Colonic mucosa (tissue), 4 donors: ENCODE measurements around the gene PMM2. TPM values are rescaled to one million over a fixed set of nuclear protein-coding genes. Genes with fewer than 3 reads are reported as not detected.

ENCODE experiments used
- DNase-seq: peaks from one replicate; pipeline ENCODE4 v3.0.0-alpha.2; 2020
- H3K27ac ChIP-seq: fragments of 200-600 bp; one replicate; pipeline ENCODE4 v1.8.0; 2021
- H3K27me3 ChIP-seq: fragments of 200-600 bp; one replicate; pipeline ENCODE4 v1.8.0; 2021
- H3K36me3 ChIP-seq: fragments of 200-600 bp; one replicate; pipeline ENCODE4 v1.8.0; 2021
- H3K4me1 ChIP-seq: fragments of 200-600 bp; one replicate; pipeline ENCODE4 v1.8.0; 2021; ENCODE audit warnings: mild to moderate bottlenecking
- H3K4me3 ChIP-seq: fragments of 200-600 bp; one replicate; pipeline ENCODE4 v1.8.0; 2021
- H3K9ac ChIP-seq, 2 donors: one replicate each; pipeline ENCODE4 v1.7.0; 2013; ENCODE audit warnings: control low read depth in 2 of 2, low read depth in 2 of 2, low read length in 2 of 2
- H3K9me3 ChIP-seq: fragments of 200-600 bp; one replicate; pipeline ENCODE4 v1.8.0; 2021
- CTCF ChIP-seq: fragments of 200-600 bp; IDR thresholded peaks from one replicate; pipeline ENCODE4 v1.8.0; 2022; ENCODE audit warnings: antibody characterized with exemption, mild to moderate bottlenecking
- intact Hi-C: fragments of 100-400 bp; cut with DNase I; formaldehyde crosslinking; loops from one replicate; pipeline ENCODE4 v1.14.1; 2022
- total RNA-seq, 2 donors: library from RNA; stranded (reverse); fragmentation: NEBNext Ultra II Directional in 1 of 2; extraction: Animal tissue kit (Norgen Biotek cat#: 25700) in 1 of 2; gene quantifications; one replicate each; pipeline ENCODE4 v1.2.1, GENCODE V29; 2021
- donor health status: healthy.
- donor health status: DM: no; HTN: no; CAD: no.
- donor health status: DM: no; HTN: no; CAD: no.

Gene PMM2
- total RNA-seq, 2 donors from 2014 or later: 60.7 to 88.1 TPM

DNA sequence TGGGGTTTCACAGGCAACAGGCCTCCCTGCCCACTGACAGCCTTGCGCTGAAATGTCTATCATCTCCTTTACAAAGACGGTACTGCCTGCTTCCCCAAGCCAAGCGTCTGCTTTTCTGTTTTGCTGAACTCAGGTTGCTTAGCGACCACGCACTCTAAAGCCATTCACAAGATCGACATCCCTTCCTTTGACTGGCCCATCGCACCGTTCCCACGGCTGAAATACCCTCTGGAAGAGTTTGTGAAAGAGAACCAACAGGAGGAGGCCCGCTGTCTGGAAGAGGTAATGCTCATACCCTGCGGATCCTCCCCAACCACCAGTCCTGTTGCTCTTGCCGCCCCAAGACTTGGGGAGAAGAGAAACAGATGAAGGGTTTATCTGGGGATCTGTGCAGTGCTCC, 28.9 kb upstream of the PMM2 start:
- no peak for DNase-seq
- Histone ChIP-seq H3K9me3 (no peaks in the 10 kb centered on the region), H3K27me3 (no peaks in the 10 kb centered on the region), H3K27ac (no peak overlapping the region), H3K36me3 (no peaks in the 10 kb centered on the region), H3K9ac (no peak overlapping the region), H3K4me3 (no peak overlapping the region), H3K4me1 (no peaks in the 10 kb centered on the region)
- intact Hi-C loops: loop anchor here (10.0 kb wide), 1 partner anchor 54 kb away; no protein-coding TSS in a partner anchor
- no peak for TF ChIP-seq CTCF

GRCh38 chr16:8773537-8773936, 24.1 kb upstream of the PMM2 start:
- H3K9me3 ChIP-seq: no peaks in the 10 kb centered on the region
- intact Hi-C loops: no loop called here
- no peak for DNase-seq
- no peak overlapping the region for H3K27ac ChIP-seq
- TF ChIP-seq CTCF: no peak
- no peaks in the 10 kb centered on the region for H3K36me3 ChIP-seq
- no peaks in the 10 kb centered on the region for H3K27me3 ChIP-seq
- no peak overlapping the region for H3K4me3 ChIP-seq
- H3K4me1 ChIP-seq: no peaks in the 10 kb centered on the region
- no peak overlapping the region for H3K9ac ChIP-seq

DNA sequence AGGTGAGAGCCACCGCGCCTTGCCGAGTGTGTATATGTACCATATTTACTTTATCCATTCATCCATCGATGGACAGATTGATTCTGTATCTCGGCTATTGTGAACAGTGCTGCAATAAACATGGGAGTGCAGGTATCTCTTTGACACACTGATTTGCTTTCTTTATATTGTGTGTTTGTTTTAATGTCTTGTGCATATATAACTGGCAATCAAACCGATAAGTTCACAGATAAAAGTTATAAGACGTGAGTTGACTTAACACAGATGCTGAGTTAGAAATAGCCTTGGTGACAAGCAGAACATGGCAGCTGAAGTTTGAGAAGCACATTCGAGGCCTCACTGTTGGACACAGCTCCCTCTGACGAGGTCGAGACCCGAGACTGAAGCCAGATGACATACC, 23.4 kb upstream of the PMM2 start:
- H3K27me3 ChIP-seq: no peaks in the 10 kb centered on the region
- intact Hi-C loops: no loop called here
- no peak overlapping the region for H3K27ac ChIP-seq
- H3K4me3 ChIP-seq: no peak overlapping the region
- H3K9ac ChIP-seq: no peak overlapping the region
- TF ChIP-seq CTCF: no peak
- no peaks in the 10 kb centered on the region for H3K36me3 ChIP-seq
- no peaks in the 10 kb centered on the region for H3K4me1 ChIP-seq
- no peaks in the 10 kb centered on the region for H3K9me3 ChIP-seq
- DNase-seq: no peak

DNA sequence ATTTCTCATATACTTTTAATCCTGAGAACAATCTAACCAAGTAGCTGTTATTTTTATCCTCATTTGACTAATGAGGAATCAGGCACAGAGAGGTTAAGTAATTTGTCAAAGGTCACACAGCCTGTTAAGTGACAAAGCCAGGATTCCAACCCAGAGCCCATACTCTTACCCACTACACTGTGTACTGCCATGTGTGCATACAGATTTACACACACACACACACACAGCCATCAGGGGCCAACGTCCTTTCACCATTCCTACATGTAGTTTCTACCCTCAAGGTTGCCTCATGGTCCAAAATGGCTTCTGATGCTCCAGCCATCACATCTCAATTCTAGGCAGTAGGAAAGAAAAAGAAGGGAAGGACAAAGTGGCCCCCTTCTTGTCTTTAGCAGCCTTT, 22.3 kb upstream of the PMM2 start:
- Histone ChIP-seq H3K9me3 (no peaks in the 10 kb centered on the region), H3K27ac (no peak overlapping the region), H3K36me3 (no peaks in the 10 kb centered on the region), H3K9ac (no peak overlapping the region), H3K27me3 (no peaks in the 10 kb centered on the region), H3K4me3 (no peak overlapping the region), H3K4me1 (no peaks in the 10 kb centered on the region)
- no peak for DNase-seq
- intact Hi-C loops: no loop called here
- TF ChIP-seq CTCF: no peak

GRCh38 chr16:8776129-8776584, 21.5 kb upstream of the PMM2 start:
- no peak for DNase-seq
- H3K36me3 ChIP-seq: no peaks in the 10 kb centered on the region

More at GRCh38 chr16:8776129-8776584, 21.5 kb upstream of the PMM2 start:
- no peaks in the 10 kb centered on the region for H3K27me3 ChIP-seq
- H3K4me3 ChIP-seq: no peak overlapping the region
- H3K9ac ChIP-seq: no peak overlapping the region
- no peaks in the 10 kb centered on the region for H3K4me1 ChIP-seq
- no peak for TF ChIP-seq CTCF
- no peaks in the 10 kb centered on the region for H3K9me3 ChIP-seq
- intact Hi-C loops: no loop called here
- H3K27ac ChIP-seq: no peak overlapping the region
